GM12891 (cell line): ENCODE results near the gene GABRA6.

Source experiments
- DNase-seq: peaks from one replicate; pipeline ENCODE4 v3.0.0; 2011; ENCODE audit warnings: low spot score; ENCODE audit not compliant: insufficient read length
- FAIRE-seq: peaks from 2 replicates; lab custom pipeline; 2011; peaks lifted over from hg19 to GRCh38; lab: Jason Lieb, UNC
- PAX5 ChIP-seq: IDR thresholded peaks from 2 replicates; pipeline ENCODE4 v1.6.1; 2011; ENCODE audit warnings: low read length, moderate library complexity, mild to moderate bottlenecking; ENCODE audit not compliant: insufficient read depth, severe bottlenecking
- POLR2A ChIP-seq: IDR thresholded peaks from 2 replicates; pipeline ENCODE4 v1.6.1; 2011; ENCODE audit warnings: low read depth, low read length, control low read depth
- POLR2AphosphoS5 ChIP-seq: IDR thresholded peaks from 2 replicates; pipeline ENCODE4 v1.6.1; 2011; ENCODE audit warnings: low read depth, low read length, control low read depth
- POU2F2 ChIP-seq: IDR thresholded peaks from 2 replicates; pipeline ENCODE4 v1.6.1; 2011; ENCODE audit warnings: low read depth, mild to moderate bottlenecking, control low read depth, low read length, moderate library complexity
- SPI1 ChIP-seq: IDR thresholded peaks from 2 replicates; pipeline ENCODE4 v1.6.1; 2011; ENCODE audit warnings: low read depth, low read length, control low read depth
- TAF1 ChIP-seq: IDR thresholded peaks from 2 replicates; pipeline ENCODE4 v1.6.1; 2011; ENCODE audit warnings: low read depth, low read length, control low read depth

GABRA6 gene

DNA sequence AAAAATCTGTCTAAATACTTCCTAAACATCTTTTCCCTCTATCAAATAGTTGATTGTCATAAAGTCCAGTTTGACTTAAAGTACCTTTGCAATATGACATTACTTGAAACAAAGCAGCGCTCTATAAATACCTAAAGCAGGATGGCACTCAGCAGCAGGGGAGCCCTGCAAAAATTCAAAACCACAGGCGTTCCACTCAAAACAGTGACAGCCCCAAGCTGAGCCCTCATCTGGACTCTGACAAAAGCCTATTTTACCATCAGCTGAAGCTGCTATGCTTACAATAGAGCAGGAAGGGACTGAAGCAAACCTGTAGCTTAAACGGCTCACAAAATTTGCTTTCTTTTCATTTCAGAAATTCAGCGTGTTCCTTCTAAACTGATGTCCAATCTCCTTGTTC lies 11.5 kb downstream of the GABRA6 start:
- DNase-seq (no peak), FAIRE-seq (no peak)
- TF ChIP-seq POU2F2 (no peak), SPI1 (no peak), TAF1 (no peak), POLR2A (no peak), POLR2AphosphoS5 (no peak), PAX5 (no peak)

DNA sequence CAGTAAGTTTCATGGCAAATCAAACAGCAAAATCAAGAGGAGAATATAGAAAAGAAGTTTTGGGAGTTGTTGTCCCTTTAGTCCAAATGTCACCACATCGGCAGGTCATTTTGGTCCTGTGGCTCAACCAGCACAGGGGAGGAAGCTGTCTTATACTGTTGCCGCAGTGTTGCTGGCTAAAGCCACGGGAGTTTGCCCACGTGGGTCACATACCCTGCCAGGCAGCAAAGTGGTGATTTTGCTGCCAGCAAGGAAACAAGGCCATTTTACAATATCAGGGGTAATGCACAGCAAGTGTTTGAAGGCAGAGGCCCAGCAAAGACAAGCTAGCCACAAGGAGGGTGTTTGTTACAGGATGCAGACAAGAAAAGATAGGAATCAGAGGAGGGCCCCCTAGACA lies 14.5 kb downstream of the GABRA6 start:
- no peak for TF ChIP-seq SPI1
- TF ChIP-seq PAX5, result no peak
- TF ChIP-seq POU2F2, result no peak
- no peak for TF ChIP-seq TAF1
- DNase-seq (no peak), FAIRE-seq (no peak)

DNA sequence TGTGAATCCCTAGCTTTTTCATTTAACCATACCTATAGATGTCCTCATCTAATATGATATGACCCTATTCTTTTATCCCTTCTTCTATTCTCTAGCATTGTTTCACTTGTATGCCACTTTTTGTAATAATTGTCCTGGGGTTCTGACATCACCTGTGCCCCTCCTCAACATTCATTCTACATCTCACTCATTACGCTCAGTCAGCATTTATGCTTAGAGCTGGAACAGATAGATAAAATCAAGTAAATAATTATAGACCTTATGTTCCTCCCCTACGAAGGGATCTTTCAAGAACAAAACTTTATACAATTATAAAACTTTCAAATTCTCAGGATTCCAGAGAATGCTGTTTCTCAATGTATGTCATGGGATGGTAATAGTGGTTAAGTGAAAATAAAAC lies 18.0 kb downstream of the GABRA6 start:
- TF ChIP-seq POLR2AphosphoS5 (no peak), SPI1 (no peak), POLR2A (no peak), POU2F2 (no peak)
- DNase-seq (no peak), FAIRE-seq (no peak)

DNA sequence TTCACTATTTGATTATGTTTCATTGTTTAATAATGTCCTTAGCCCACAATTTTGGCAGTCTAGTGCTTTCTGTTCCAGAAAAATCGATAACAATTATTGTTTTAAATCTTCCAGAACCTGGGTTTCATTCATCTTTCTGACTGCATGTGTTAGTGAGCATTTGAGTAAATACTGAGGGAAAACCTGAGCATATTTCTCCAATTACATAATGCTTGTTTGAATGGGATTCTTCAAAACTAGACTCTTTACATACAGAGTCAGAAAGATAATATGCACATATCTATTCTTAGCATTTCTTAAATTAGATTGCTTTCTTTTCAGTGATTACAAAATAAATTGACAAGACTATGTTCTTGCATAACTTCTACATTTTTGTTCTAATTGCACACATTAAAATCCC lies 21.9 kb downstream of the GABRA6 start:
- FAIRE-seq, result no peak
- no peak for DNase-seq
- no peak for TF ChIP-seq POLR2A
- TF ChIP-seq POU2F2, result no peak
- no peak for TF ChIP-seq PAX5
- no peak for TF ChIP-seq SPI1
- TF ChIP-seq POLR2AphosphoS5, result no peak
- TF ChIP-seq TAF1, result no peak

DNA sequence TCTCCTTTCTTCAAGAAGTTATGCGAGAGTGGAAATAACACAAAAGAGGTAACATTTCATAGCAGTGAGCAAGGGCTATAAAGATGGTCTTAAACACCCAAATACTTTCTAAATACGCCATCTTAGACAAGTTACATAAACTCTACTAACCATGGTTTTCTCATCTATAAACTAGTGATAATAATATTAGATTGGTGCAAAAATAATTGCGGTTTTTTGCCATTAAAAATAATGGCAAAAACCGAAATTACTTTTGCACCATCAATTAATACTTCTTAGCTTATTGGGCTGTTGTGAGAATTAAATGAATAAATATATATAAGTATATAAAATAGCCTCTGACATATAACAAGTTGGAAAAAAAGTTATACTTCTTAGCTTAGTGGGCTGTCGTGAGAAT lies 23.7 kb downstream of the GABRA6 start:
- DNase-seq, result no peak
- no peak for TF ChIP-seq POLR2A
- TF ChIP-seq TAF1, result no peak
- TF ChIP-seq SPI1, result no peak
- TF ChIP-seq POU2F2, result no peak
- no peak for TF ChIP-seq PAX5
- TF ChIP-seq POLR2AphosphoS5, result no peak
- no peak for FAIRE-seq

DNA sequence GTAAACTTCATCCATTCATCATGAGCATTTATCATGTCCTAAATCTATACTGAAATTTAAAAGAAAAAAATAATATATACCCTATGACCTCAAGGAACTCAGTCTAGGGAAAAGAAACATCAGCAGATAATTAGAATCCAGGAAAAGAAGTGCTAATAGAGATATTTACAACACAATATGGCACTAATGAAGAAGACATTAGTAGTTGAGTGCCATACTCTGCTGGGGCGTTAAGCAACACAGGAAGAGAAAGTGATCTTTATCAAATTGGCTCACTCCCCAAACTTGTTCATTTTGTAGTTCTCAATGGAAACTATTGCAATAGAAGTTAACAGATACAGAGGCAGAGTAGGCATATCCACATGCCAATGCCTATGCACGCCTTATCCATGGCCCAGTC lies 27.5 kb downstream of the GABRA6 start:
- no peak for DNase-seq
- TF ChIP-seq POLR2A (no peak), POU2F2 (no peak), SPI1 (no peak), PAX5 (no peak), POLR2AphosphoS5 (no peak), TAF1 (no peak)
- FAIRE-seq, result no peak

DNA sequence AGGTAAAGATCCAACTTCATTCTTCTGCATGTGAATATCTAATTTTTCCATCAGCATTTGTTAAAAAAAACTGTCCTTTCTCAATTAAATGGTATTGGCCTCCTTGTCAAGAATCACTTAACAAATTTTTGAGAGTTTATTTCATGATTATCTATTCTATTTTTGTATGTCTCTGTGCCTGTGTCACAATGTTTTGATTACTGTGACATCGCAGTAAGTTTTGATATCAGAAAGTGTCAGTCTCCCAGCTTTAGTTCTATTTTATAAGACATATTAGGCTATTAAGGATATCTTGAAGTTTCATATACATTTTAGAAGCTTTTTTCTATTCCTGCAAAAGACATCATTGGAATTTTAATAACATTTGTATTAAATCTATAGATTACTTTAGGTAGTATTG lies 33.6 kb downstream of the GABRA6 start:
- no peak for FAIRE-seq
- no peak for DNase-seq
- no peak for TF ChIP-seq TAF1
- TF ChIP-seq POLR2AphosphoS5, result no peak

DNA sequence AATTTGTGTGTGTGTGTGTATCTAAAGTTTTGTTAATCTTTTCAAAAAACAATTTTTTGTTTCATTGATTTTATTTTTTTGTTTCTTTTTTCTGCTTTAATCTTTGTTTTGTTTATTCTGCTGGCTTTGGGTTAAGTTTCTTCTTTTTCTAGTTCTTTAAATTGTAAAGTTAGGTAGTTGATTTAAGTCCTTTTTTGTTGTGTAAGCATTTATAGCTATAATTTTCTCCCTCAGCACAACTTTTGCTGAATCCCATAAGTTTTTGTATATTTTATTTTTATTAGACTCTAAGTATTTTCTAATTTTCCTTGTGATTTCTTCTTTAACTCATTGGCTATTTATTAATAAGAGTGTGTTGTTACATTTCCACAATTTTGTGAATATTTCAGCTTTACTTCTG lies 34.9 kb downstream of the GABRA6 start:
- DNase-seq, result no peak
- TF ChIP-seq POLR2AphosphoS5 (no peak), POLR2A (no peak), PAX5 (no peak)
- FAIRE-seq, result no peak

DNA sequence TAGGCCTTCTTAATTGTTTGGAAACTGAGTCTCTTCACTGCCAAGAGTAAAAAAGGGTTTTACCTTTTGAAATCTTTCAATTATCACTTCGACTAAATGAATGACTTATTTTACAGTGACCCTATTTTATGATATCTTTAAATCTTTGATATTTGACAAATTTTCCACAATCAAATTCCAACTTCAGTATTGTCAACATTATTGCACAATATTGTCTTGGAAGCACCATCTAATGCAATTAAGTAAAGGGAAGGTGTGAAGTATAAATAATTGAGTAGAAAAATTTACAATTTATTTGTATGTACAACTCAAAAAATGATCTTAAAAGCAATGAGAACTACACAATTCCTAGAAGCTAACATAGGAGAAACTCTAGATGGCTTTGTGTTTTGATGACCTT lies 49.2 kb downstream of the GABRA6 start:
- DNase-seq (no peak), FAIRE-seq (no peak)
- TF ChIP-seq POU2F2 (no peak), POLR2AphosphoS5 (no peak), TAF1 (no peak), SPI1 (no peak), POLR2A (no peak)

DNA sequence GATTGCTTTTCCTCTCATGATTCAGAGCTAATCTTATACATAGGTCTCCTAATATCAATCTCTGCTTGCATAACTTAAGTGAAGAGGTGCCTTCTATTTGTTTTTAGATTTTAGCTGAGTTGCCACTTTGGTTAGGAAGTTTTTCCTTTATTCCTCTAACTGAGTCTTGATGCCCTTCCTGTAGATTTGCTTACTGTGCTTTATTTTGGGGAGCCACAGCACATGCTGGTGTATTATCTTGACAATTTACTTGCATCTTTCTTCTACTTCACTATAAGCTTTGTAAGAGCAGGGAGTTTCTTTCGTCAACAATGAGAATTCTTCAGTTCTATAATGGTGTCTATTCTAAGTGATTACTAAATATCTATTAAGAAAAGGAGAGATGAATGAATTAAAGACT lies 54.9 kb downstream of the GABRA6 start:
- FAIRE-seq (no peak), DNase-seq (no peak)
- TF ChIP-seq POLR2A (no peak), SPI1 (no peak), TAF1 (no peak)

DNA sequence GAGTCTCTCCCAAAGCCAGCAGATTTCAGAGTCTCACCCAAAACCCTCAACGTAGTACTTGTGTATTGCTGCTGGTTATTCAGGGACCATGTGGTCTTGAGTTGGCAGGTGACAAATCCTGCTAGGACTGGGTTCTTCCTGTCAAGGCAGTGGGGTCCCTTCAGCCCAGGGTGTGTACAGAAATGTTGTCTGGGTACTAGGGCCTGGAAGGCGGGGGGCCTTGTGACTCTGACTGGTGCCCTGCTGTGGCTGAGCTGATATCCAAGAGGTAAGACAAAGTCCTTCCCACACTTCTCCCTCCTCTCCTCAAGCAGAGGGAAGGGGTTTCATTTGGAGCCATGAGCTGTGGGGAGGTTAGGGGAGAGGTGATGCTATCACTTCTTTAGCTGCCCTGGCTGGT lies 58.8 kb downstream of the GABRA6 start:
- no peak for TF ChIP-seq TAF1
- no peak for TF ChIP-seq POLR2AphosphoS5
- TF ChIP-seq PAX5, result no peak
- TF ChIP-seq POLR2A, result no peak
- TF ChIP-seq SPI1, result no peak
- DNase-seq (no peak), FAIRE-seq (no peak)

DNA sequence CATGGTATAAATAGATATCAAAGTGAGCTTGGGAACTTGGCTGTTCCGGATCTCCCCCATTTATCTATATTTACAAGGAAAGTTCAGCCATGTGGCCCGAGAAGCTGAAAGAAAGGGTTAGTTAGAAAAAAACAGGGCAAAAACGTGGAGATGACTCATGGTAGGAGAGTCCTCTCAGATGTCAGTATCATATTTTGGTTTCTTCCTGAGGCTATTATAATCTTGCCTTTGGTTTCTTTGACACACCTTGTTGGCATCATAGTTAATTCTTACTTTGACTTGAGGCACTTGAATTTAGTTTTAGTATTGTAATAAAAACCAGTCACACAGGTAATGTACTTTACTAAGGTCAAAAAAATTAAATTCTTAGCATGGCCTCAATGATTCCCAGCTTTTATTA lies 59.9 kb downstream of the GABRA6 start:
- DNase-seq (no peak), FAIRE-seq (no peak)
- TF ChIP-seq POU2F2 (no peak), TAF1 (no peak), POLR2A (no peak), PAX5 (no peak), SPI1 (no peak), POLR2AphosphoS5 (no peak)
